CD14-positive monocyte (primary cell): ENCODE results near the gene DCC. TPM values are rescaled to one million over a fixed set of nuclear protein-coding genes. Genes with fewer than 3 reads are reported as not detected.

Experiments used
- DNase-seq, 3 donors: peaks; one replicate each; pipeline ENCODE4 v3.0.0-alpha.2; 2011 to 2022
- H2AFZ ChIP-seq: 2 replicates; pipeline ENCODE4 v1.6.0; 2012; ENCODE audit warnings: mild to moderate bottlenecking, low read depth, low read length, inconsistent platforms; ENCODE audit not compliant: insufficient read depth, poor library complexity, severe bottlenecking
- H3K27ac ChIP-seq, 2 donors: 1 replicate in 1 of 2; 2 replicates in 1 of 2; pipeline ENCODE4 v1.5.1; 2012 to 2013; ENCODE audit warnings: low read length in 2 of 2, control low read depth in 1 of 2, inconsistent platforms in 1 of 2, low read depth in 1 of 2, mild to moderate bottlenecking in 1 of 2
- H3K27me3 ChIP-seq, 2 donors: one replicate each; pipeline versions ENCODE4 v1.6.0 to v1.6.1; 2011 to 2013; ENCODE audit warnings: low read length in 2 of 2; ENCODE audit not compliant: control insufficient read depth in 2 of 2, insufficient read depth in 2 of 2
- H3K36me3 ChIP-seq, 2 donors: replicated peaks in 1 of 2; 1 replicate in 1 of 2; 2 replicates in 1 of 2; pipeline versions ENCODE4 v1.5.1 to v1.6.1; 2012 to 2013; ENCODE audit warnings: low read length in 2 of 2, control low read depth in 1 of 2, inconsistent platforms in 1 of 2, mild to moderate bottlenecking in 1 of 2; ENCODE audit not compliant: insufficient read depth in 2 of 2, control insufficient read depth in 1 of 2
- H3K4me1 ChIP-seq, 2 donors: 1 replicate in 1 of 2; 2 replicates in 1 of 2; pipeline versions ENCODE4 v1.5.1 to v1.6.1; 2012 to 2013; ENCODE audit warnings: low read length in 2 of 2, control low read depth in 1 of 2, inconsistent platforms in 1 of 2, mild to moderate bottlenecking in 1 of 2, moderate library complexity in 1 of 2; ENCODE audit not compliant: insufficient read depth in 2 of 2, control insufficient read depth in 1 of 2
- H3K4me2 ChIP-seq: replicated peaks from 2 replicates; pipeline ENCODE3; 2012; ENCODE audit warnings: low read length, moderate library complexity, mild to moderate bottlenecking; ENCODE audit not compliant: poor library complexity, severe bottlenecking; ENCODE audit errors: extremely low read depth
- H3K4me3 ChIP-seq, 3 experiments: fragments of 200-600 bp in 1 of 3; sonication (generic) in 1 of 3; replicated peaks in 1 of 3; 1 replicate in 2 of 3; 2 replicates in 1 of 3; pipeline ENCODE4 v1.5.1; 2011 to 2013; ENCODE audit warnings: low read length in 3 of 3, mild to moderate bottlenecking in 3 of 3, control low read depth in 2 of 3, low read depth in 2 of 3, inconsistent platforms in 1 of 3, moderate library complexity in 1 of 3
- H3K79me2 ChIP-seq: 2 replicates; pipeline ENCODE4 v1.6.0; 2012; ENCODE audit warnings: mild to moderate bottlenecking, control low read depth, inconsistent platforms, low read length, moderate library complexity; ENCODE audit not compliant: insufficient read depth
- H3K9ac ChIP-seq: 2 replicates; pipeline ENCODE4 v1.6.0; 2017; ENCODE audit warnings: low read length, mild to moderate bottlenecking; ENCODE audit not compliant: insufficient read depth, poor library complexity, severe bottlenecking
- H3K9me3 ChIP-seq, 2 donors: replicated peaks in 1 of 2; 1 replicate in 1 of 2; 2 replicates in 1 of 2; pipeline versions ENCODE4 v1.5.1 to v1.6.1; 2012 to 2013; ENCODE audit warnings: low read length in 2 of 2, control low read depth in 1 of 2; ENCODE audit not compliant: control insufficient read depth in 1 of 2, insufficient read depth in 1 of 2
- H4K20me1 ChIP-seq: 2 replicates; pipeline ENCODE4 v1.6.0; 2012; ENCODE audit warnings: mild to moderate bottlenecking, low read length, control low read depth, moderate library complexity; ENCODE audit not compliant: insufficient read depth
- H3K27ac Mint-ChIP-seq, 7 donors: one replicate each; pipeline ENCODE4 v1.8.0; 2020; ENCODE audit warnings: mild to moderate bottlenecking in 7 of 7, mixed read lengths in 7 of 7, moderate library complexity in 6 of 7, inconsistent platforms in 2 of 7
- H3K27me3 Mint-ChIP-seq, 3 donors: one replicate each; pipeline ENCODE4 v1.8.0; 2021 to 2022; ENCODE audit warnings: low read depth in 3 of 3, mild to moderate bottlenecking in 3 of 3, mixed read lengths in 3 of 3, moderate library complexity in 3 of 3, inconsistent platforms in 1 of 3
- H3K36me3 Mint-ChIP-seq, 2 donors: one replicate each; pipeline ENCODE4 v1.8.0; 2020; ENCODE audit warnings: mixed read lengths in 2 of 2, inconsistent platforms in 1 of 2, mild to moderate bottlenecking in 1 of 2
- H3K4me1 Mint-ChIP-seq: one replicate; pipeline ENCODE4 v1.8.0; 2020; ENCODE audit warnings: mild to moderate bottlenecking, mixed read lengths
- H3K4me3 Mint-ChIP-seq, 2 donors: one replicate each; pipeline ENCODE4 v1.8.0; 2020; ENCODE audit warnings: mild to moderate bottlenecking in 2 of 2, mixed read lengths in 2 of 2, moderate library complexity in 1 of 2
- H3K9me3 Mint-ChIP-seq, 7 donors: one replicate each; pipeline ENCODE4 v1.8.0; 2020 to 2022; ENCODE audit warnings: mixed read lengths in 7 of 7, mild to moderate bottlenecking in 6 of 7, moderate library complexity in 6 of 7, inconsistent platforms in 2 of 7
- CTCF ChIP-seq: fragments of 200-600 bp; IDR thresholded peaks from one replicate; pipeline ENCODE4 v1.8.0; 2022; ENCODE audit warnings: antibody characterized with exemption, mild to moderate bottlenecking
- WGBS: methylation state at CpG from one replicate; pipeline ENCODE4 v1.1.5; 2013; ENCODE audit warnings: missing lambda C conversion rate; ENCODE audit not compliant: insufficient coverage; 5-methylcytosine and 5-hydroxymethylcytosine counted together
- intact Hi-C, 2 donors: fragments of 100-400 bp; cut with micrococcal nuclease; formaldehyde crosslinking; loops; one replicate each; pipeline versions ENCODE4 v1.15.0 to v1.15.1; 2023
- polyA plus RNA-seq, 3 donors: library from polyadenylated mRNA; depleted of rRNA in 1 of 3; unstranded in 2 of 3; stranded (reverse) in 1 of 3; fragments of 300-500 nt in 2 of 3; fragments of >200 nt in 1 of 3; fragmentation: Illumina TruSeq in 2 of 3; gene quantifications; 1 replicate in 2 of 3; 2 replicates in 1 of 3; pipeline ENCODE4 v1.2.3, GENCODE V29; 2012 to 2021

The DCC gene
- polyA plus RNA-seq, 3 donors = not detected

- WGBS = no CpG with 5 or more reads among the region's 6 CpGs
- H3K4me1 Mint-ChIP-seq = no peaks in the 10 kb centered on the region
- DNase-seq = no peak
Measured at GRCh38 chr18:52979892-52980291, 639.9 kb downstream of the DCC start.

GRCh38 chr18:52991246-52991645 is 651.2 kb downstream of the DCC start:
- no peaks in the 10 kb centered on the region for H3K9me3 Mint-ChIP-seq
- H3K4me3 ChIP-seq = no peak overlapping the region
- H3K9ac ChIP-seq = no peak overlapping the region
- H3K4me3 Mint-ChIP-seq = no peak overlapping the region
- H3K4me2 ChIP-seq = no peak overlapping the region
- DNase-seq = no peak
- intact Hi-C loops = no loop called here
- WGBS = no CpG with 5 or more reads among the region's 1 CpG
- no peaks in the 10 kb centered on the region for H3K4me1 Mint-ChIP-seq
- H3K27ac ChIP-seq = no peak overlapping the region
- no peak for TF ChIP-seq CTCF
- peaks cover 0 to 2% (median 2%) of the 10 kb centered on the region in 3 donors for H3K27me3 Mint-ChIP-seq
- no peak overlapping the region for H3K27ac Mint-ChIP-seq
- no peaks in the 10 kb centered on the region for H3K27me3 ChIP-seq
- no peaks in the 10 kb centered on the region for H4K20me1 ChIP-seq
- H3K9me3 ChIP-seq = no peaks in the 10 kb centered on the region
- no peaks in the 10 kb centered on the region for H3K4me1 ChIP-seq
- no peak overlapping the region for H2AFZ ChIP-seq
- no peaks in the 10 kb centered on the region for H3K79me2 ChIP-seq
- H3K36me3 Mint-ChIP-seq = no peaks in the 10 kb centered on the region
- no peaks in the 10 kb centered on the region for H3K36me3 ChIP-seq

More at GRCh38 chr18:52979892-52980291, 639.9 kb downstream of the DCC start:
- H3K4me3 Mint-ChIP-seq = no peak overlapping the region
- no peaks in the 10 kb centered on the region for H3K27me3 Mint-ChIP-seq
- no peak overlapping the region for H3K4me2 ChIP-seq
- intact Hi-C loops = no loop called here
- no peaks in the 10 kb centered on the region for H3K36me3 Mint-ChIP-seq
- H3K27ac ChIP-seq = no peak overlapping the region
- no peak overlapping the region for H3K4me3 ChIP-seq
- H3K27me3 ChIP-seq = no peaks in the 10 kb centered on the region
- no peak overlapping the region for H3K9ac ChIP-seq
- H3K9me3 ChIP-seq = no peaks in the 10 kb centered on the region
- H3K4me1 ChIP-seq = no peaks in the 10 kb centered on the region
- no peaks in the 10 kb centered on the region for H3K36me3 ChIP-seq
- H3K9me3 Mint-ChIP-seq = peaks cover 0 to 3% (median 0%) of the 10 kb centered on the region in 7 donors
- no peaks in the 10 kb centered on the region for H4K20me1 ChIP-seq
- H2AFZ ChIP-seq = no peak overlapping the region
- TF ChIP-seq CTCF = no peak
- no peaks in the 10 kb centered on the region for H3K79me2 ChIP-seq
- H3K27ac Mint-ChIP-seq = no peak overlapping the region
